Keratinocyte (primary cell): ENCODE results near the gene TCF23.

Experiments used
- EZH2 ChIP-seq: IDR thresholded peaks from one replicate; pipeline ENCODE4 v1.6.1; 2012; ENCODE audit warnings: inconsistent platforms, mild to moderate bottlenecking, low read length, moderate library complexity
- TF ChIP-seq, protein P1 (sequence below), 3 experiments: IDR thresholded peaks in 1 of 3; conservative IDR thresholded peaks in 1 of 3; optimal IDR thresholded peaks in 1 of 3; 2 replicates in 2 of 3; 3 replicates in 1 of 3; pipeline versions ENCODE3 to v1.5.1; 2011; ENCODE audit warnings: low read length in 3 of 3, mild to moderate bottlenecking in 3 of 3, moderate library complexity in 2 of 3, control low read depth in 1 of 3, inconsistent platforms in 1 of 3; ENCODE audit not compliant: insufficient read depth in 2 of 3; ENCODE audit errors: extremely low read depth in 1 of 3

DNA sequence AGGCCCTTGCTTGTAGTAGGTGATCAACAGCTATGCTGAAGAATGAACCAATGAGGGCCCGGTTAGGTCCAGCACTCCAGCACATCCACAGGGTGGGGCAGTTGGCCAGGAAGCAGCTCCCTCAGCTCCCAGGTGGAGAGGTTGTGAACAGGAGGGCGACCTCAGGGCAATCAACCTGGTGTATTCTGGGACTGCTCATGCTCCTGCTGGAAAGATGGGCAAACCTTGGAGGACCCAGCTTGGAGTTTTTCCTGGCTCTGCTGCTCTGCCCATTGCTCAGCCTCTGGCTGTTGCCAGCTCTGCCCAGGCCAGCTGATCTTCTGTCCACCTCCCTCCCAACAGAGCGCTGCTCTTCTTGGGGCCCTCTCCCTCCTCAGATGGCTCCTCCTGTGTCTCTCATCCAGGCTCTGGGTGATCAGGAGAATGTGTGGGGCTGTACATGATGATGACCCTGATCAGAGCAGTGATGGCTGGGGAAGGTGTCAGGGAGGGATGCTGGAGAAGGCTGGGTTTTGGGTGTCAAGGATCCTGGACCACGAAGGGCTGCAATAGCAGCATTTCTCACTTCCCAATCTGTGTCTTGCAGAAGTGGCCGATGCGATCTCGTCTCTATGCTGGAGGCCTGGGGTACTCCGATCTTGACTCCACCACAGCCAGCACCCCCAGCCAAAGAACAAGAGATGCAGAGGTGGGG, 3.4 kb downstream of the TCF23 start:
- TF ChIP-seq, protein P1, sequence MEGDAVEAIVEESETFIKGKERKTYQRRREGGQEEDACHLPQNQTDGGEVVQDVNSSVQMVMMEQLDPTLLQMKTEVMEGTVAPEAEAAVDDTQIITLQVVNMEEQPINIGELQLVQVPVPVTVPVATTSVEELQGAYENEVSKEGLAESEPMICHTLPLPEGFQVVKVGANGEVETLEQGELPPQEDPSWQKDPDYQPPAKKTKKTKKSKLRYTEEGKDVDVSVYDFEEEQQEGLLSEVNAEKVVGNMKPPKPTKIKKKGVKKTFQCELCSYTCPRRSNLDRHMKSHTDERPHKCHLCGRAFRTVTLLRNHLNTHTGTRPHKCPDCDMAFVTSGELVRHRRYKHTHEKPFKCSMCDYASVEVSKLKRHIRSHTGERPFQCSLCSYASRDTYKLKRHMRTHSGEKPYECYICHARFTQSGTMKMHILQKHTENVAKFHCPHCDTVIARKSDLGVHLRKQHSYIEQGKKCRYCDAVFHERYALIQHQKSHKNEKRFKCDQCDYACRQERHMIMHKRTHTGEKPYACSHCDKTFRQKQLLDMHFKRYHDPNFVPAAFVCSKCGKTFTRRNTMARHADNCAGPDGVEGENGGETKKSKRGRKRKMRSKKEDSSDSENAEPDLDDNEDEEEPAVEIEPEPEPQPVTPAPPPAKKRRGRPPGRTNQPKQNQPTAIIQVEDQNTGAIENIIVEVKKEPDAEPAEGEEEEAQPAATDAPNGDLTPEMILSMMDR (optimal IDR thresholded peaks at IDR 0.05 in 1 of 3, IDR thresholded peaks at IDR 0.05 in 1 of 3, conservative IDR thresholded peaks at IDR 0.05 in 1 of 3; ENCODE audit: extremely low read depth in 1 of 3, insufficient read depth in 2 of 3, low read length in 3 of 3) = peak in 1 of 3 experiments; percentile 35
- TF ChIP-seq EZH2 = no peak
